Frontal cortex (tissue), 1 donor: ENCODE data around the gene HOXA2. TPM values are rescaled to one million over a fixed set of nuclear protein-coding genes. Genes with fewer than 3 reads are reported as not detected.

Experiments
- small RNA-seq: library from RNA; depleted of rRNA; stranded (forward); fragments of <200 nt; gene quantifications from one replicate; pipeline ENCODE3, GENCODE V24; 2014
- total RNA-seq: library from RNA; depleted of rRNA; stranded (reverse); fragments of >200 nt; gene quantifications from one replicate; pipeline ENCODE4 v1.2.3, GENCODE V29; 2014

HOXA2 gene
- total RNA-seq, 1 donor from 2014 or later: not detected

Small RNAs within 50 kb of the gene (small RNA-seq; reads per million reads assigned to genes)
- gene AC004080.5: not detected
- not detected for gene RF01977

Other genes starting within 250 kb of the HOXA2 start
- 11.0 TPM for gene SKAP2, start 238.1 kb downstream of the HOXA2 start, total RNA-seq
- not detected for gene HOXA1, start 6.7 kb downstream of the HOXA2 start, total RNA-seq
- not detected for gene HOXA4, start 28.1 kb upstream of the HOXA2 start, total RNA-seq
- gene HOXA5, start 41.0 kb upstream of the HOXA2 start, total RNA-seq: not detected
- not detected for gene HOXA6, start 45.1 kb upstream of the HOXA2 start, total RNA-seq
- gene HOXA3, start 49.9 kb upstream of the HOXA2 start, total RNA-seq: not detected
- not detected for gene HOXA7, start 54.0 kb upstream of the HOXA2 start, total RNA-seq
- gene HOXA9, start 62.9 kb upstream of the HOXA2 start, total RNA-seq: not detected
- gene HOXA10, start 71.6 kb upstream of the HOXA2 start, total RNA-seq: not detected
- gene HOXA11, start 82.5 kb upstream of the HOXA2 start, total RNA-seq: not detected
- not detected for gene HOXA13, start 97.4 kb upstream of the HOXA2 start, total RNA-seq
- not detected for gene EVX1, start 140.1 kb upstream of the HOXA2 start, total RNA-seq